ENCODE measurements around the gene SPRED1.

The SPRED1 gene

DNA sequence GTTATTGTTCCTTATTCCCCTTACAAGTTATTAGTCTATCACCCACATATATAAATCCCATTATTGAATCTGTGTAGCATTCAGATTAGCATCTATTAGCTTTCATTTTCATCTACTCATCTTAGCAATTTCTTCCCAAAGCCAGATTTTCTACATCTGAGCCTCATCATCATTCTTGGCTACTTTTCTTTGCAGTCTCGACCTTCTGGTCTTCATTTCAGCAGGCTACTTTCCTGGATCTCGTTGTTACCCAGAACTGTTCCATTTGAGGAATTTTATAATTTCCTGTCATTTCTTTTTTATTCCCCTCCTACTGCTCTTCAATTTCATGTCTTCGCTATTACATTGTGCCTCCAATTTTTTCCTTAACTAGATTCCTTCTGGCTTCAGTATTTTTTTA lies 51.8 kb downstream of the SPRED1 start:
- no peak overlapping the region for H3K27ac ChIP-seq (ENCODE audit: extremely low read depth, low read depth, low read length)
- ChIA-PET POLR2A (no interaction called here), CTCF (no interaction called here)
- no peak overlapping the region for H3K4me3 ChIP-seq (ENCODE audit: low read depth, low read length)
- TF ChIP-seq ZNF146 (tag by site-specific recombination; IDR thresholded peaks at IDR 0.05) (no peak), EGR2 (tag by site-specific recombination; IDR thresholded peaks at IDR 0.05; ENCODE audit: low read depth) (no peak), ZNF621 (tag by site-specific recombination; IDR thresholded peaks at IDR 0.05) (no peak), ZNF768 (tag by site-specific recombination; IDR thresholded peaks at IDR 0.05) (no peak), ZNF221 (tag by site-specific recombination; IDR thresholded peaks at IDR 0.05; ENCODE audit: borderline replicate concordance) (no peak), ZNF670 (tag by site-specific recombination; IDR thresholded peaks at IDR 0.05; ENCODE audit: low read depth) (no peak), ZNF48 (tag by site-specific recombination; IDR thresholded peaks at IDR 0.05) (no peak), ZBTB7A (tag by site-specific recombination; IDR thresholded peaks at IDR 0.05; ENCODE audit: low read depth) (no peak), ZNF416 (tag by site-specific recombination; IDR thresholded peaks at IDR 0.05) (no peak), ZNF776 (tag by site-specific recombination; IDR thresholded peaks at IDR 0.05; ENCODE audit: borderline replicate concordance) (no peak)
- TF ChIP-seq, protein P1, sequence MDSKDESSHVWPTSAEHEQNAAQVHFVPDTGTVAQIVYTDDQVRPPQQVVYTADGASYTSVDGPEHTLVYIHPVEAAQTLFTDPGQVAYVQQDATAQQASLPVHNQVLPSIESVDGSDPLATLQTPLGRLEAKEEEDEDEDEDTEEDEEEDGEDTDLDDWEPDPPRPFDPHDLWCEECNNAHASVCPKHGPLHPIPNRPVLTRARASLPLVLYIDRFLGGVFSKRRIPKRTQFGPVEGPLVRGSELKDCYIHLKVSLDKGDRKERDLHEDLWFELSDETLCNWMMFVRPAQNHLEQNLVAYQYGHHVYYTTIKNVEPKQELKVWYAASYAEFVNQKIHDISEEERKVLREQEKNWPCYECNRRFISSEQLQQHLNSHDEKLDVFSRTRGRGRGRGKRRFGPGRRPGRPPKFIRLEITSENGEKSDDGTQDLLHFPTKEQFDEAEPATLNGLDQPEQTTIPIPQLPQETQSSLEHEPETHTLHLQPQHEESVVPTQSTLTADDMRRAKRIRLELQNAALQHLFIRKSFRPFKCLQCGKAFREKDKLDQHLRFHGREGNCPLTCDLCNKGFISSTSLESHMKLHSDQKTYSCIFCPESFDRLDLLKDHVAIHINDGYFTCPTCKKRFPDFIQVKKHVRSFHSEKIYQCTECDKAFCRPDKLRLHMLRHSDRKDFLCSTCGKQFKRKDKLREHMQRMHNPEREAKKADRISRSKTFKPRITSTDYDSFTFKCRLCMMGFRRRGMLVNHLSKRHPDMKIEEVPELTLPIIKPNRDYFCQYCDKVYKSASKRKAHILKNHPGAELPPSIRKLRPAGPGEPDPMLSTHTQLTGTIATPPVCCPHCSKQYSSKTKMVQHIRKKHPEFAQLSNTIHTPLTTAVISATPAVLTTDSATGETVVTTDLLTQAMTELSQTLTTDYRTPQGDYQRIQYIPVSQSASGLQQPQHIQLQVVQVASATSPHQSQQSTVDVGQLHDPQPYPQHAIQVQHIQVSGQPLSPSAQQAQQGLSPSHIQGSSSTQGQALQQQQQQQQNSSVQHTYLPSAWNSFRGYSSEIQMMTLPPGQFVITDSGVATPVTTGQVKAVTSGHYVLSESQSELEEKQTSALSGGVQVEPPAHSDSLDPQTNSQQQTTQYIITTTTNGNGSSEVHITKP (tag by site-specific recombination; IDR thresholded peaks at IDR 0.05): no peak
- TF ChIP-seq, protein P2, sequence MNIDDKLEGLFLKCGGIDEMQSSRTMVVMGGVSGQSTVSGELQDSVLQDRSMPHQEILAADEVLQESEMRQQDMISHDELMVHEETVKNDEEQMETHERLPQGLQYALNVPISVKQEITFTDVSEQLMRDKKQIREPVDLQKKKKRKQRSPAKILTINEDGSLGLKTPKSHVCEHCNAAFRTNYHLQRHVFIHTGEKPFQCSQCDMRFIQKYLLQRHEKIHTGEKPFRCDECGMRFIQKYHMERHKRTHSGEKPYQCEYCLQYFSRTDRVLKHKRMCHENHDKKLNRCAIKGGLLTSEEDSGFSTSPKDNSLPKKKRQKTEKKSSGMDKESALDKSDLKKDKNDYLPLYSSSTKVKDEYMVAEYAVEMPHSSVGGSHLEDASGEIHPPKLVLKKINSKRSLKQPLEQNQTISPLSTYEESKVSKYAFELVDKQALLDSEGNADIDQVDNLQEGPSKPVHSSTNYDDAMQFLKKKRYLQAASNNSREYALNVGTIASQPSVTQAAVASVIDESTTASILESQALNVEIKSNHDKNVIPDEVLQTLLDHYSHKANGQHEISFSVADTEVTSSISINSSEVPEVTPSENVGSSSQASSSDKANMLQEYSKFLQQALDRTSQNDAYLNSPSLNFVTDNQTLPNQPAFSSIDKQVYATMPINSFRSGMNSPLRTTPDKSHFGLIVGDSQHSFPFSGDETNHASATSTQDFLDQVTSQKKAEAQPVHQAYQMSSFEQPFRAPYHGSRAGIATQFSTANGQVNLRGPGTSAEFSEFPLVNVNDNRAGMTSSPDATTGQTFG (tag by site-specific recombination; IDR thresholded peaks at IDR 0.05; ENCODE audit: borderline replicate concordance): no peak
- TF ChIP-seq, protein P3, sequence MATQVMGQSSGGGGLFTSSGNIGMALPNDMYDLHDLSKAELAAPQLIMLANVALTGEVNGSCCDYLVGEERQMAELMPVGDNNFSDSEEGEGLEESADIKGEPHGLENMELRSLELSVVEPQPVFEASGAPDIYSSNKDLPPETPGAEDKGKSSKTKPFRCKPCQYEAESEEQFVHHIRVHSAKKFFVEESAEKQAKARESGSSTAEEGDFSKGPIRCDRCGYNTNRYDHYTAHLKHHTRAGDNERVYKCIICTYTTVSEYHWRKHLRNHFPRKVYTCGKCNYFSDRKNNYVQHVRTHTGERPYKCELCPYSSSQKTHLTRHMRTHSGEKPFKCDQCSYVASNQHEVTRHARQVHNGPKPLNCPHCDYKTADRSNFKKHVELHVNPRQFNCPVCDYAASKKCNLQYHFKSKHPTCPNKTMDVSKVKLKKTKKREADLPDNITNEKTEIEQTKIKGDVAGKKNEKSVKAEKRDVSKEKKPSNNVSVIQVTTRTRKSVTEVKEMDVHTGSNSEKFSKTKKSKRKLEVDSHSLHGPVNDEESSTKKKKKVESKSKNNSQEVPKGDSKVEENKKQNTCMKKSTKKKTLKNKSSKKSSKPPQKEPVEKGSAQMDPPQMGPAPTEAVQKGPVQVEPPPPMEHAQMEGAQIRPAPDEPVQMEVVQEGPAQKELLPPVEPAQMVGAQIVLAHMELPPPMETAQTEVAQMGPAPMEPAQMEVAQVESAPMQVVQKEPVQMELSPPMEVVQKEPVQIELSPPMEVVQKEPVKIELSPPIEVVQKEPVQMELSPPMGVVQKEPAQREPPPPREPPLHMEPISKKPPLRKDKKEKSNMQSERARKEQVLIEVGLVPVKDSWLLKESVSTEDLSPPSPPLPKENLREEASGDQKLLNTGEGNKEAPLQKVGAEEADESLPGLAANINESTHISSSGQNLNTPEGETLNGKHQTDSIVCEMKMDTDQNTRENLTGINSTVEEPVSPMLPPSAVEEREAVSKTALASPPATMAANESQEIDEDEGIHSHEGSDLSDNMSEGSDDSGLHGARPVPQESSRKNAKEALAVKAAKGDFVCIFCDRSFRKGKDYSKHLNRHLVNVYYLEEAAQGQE (tag by site-specific recombination; IDR thresholded peaks at IDR 0.05): no peak
- TF ChIP-seq, protein P4, sequence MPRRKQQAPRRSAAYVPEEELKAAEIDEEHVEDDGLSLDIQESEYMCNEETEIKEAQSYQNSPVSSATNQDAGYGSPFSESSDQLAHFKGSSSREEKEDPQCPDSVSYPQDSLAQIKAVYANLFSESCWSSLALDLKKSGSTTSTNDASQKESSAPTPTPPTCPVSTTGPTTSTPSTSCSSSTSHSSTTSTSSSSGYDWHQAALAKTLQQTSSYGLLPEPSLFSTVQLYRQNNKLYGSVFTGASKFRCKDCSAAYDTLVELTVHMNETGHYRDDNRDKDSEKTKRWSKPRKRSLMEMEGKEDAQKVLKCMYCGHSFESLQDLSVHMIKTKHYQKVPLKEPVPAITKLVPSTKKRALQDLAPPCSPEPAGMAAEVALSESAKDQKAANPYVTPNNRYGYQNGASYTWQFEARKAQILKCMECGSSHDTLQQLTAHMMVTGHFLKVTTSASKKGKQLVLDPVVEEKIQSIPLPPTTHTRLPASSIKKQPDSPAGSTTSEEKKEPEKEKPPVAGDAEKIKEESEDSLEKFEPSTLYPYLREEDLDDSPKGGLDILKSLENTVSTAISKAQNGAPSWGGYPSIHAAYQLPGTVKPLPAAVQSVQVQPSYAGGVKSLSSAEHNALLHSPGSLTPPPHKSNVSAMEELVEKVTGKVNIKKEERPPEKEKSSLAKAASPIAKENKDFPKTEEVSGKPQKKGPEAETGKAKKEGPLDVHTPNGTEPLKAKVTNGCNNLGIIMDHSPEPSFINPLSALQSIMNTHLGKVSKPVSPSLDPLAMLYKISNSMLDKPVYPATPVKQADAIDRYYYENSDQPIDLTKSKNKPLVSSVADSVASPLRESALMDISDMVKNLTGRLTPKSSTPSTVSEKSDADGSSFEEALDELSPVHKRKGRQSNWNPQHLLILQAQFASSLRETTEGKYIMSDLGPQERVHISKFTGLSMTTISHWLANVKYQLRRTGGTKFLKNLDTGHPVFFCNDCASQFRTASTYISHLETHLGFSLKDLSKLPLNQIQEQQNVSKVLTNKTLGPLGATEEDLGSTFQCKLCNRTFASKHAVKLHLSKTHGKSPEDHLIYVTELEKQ (tag by site-specific recombination; IDR thresholded peaks at IDR 0.05; ENCODE audit: borderline replicate concordance): no peak
- H3K36me3 ChIP-seq (ENCODE audit: control insufficient read depth in 2 of 2, insufficient read depth in 1 of 2, low read length in 2 of 2): no peaks in the 10 kb centered on the region; a peak in 1 of 3 replicates
- H3K9me3 ChIP-seq (ENCODE audit: control insufficient read depth, insufficient read depth, low read depth, low read length): no peaks in the 10 kb centered on the region
- H3K4me1 ChIP-seq (ENCODE audit: control insufficient read depth, insufficient read depth, low read length): no peaks in the 10 kb centered on the region
